Measurements from ENCODE around the gene FAM120B. TPM values are rescaled to one million over a fixed set of nuclear protein-coding genes. Genes with fewer than 3 reads are reported as not detected.
"Not testable (repeated sequence)": the region's sequence is repeated elsewhere in the genome, so short reads cannot be mapped to it uniquely, and the experiment has no call there.

The FAM120B gene
- total and polyA plus RNA-seq, 5 experiments from 2014 or later, result 16.4 to 52.4 (median 34.7) TPM

DNA sequence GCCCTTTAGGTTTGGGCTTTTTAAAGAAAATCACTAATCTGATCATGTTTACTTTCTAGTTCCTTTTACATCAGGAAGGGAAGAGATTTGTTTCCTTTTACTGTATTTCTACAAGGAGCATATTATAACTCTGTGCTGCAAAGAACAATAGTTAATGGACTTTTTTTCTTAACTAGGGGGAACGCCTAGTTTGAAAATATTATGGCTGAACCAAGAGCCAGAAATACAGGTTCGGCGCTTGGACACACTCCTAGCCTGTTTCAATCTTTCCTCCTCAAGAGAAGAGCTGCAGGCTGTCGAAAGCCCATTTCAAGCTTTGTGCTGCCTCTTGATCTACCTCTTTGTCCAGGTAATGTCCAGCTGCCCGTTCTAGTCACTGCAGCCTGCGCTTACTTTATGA is 41.4 kb downstream of the FAM120B start:
- Mint-ChIP-seq H3K27me3 (no peaks in the 10 kb centered on the region), H3K27ac (no peak overlapping the region), H3K4me3 (no peak overlapping the region), H3K9me3 (peaks cover 0 to 16% (median 9%) of the 10 kb centered on the region in 9 donors), H3K4me1 (peaks cover 14 to 19% (median 17%) of the 10 kb centered on the region in 4 donors), H3K36me3 (peaks cover 20 to 83% (median 49%) of the 10 kb centered on the region in 3 donors)
- DNase-seq, result no peak
- no peak for ATAC-seq
- POLR2A ChIA-PET, result interaction anchor here (0.5 kb wide), 1 partner anchor 9 kb away, joined by 4 read pairs; no protein-coding TSS in a partner anchor

DNA sequence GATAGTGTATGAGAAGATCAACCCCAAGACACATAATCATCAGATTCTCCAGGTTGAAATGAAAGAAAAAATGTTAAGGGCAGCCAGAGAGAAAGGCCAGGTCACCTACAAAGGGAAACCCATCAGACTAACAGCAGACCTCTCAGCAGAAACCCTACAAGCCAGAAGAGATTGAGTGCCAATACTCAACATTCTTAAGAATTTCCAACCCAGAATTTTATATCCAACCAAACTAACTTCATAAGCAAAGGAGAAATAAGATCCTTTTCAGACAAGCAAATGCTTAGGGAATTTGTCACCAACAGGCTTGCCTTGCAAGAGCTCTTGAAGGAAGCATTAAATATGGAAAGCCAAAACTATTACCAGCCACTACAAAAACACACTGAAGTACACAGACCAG is 44.9 kb downstream of the FAM120B start:
- ATAC-seq, H3K27me3 Mint-ChIP-seq, H3K4me3 Mint-ChIP-seq, DNase-seq, POLR2A ChIA-PET, H3K4me1 Mint-ChIP-seq: not testable (repeated sequence)
- peaks cover 0 to 19% (median 10%) of the 10 kb centered on the region in 9 donors for H3K9me3 Mint-ChIP-seq
- peak overlapping the region in 2 of 10 donors; percentile 18 to 63 for H3K27ac Mint-ChIP-seq
- peaks cover 20 to 79% (median 52%) of the 10 kb centered on the region in 3 donors for H3K36me3 Mint-ChIP-seq

GRCh38 chr6:170355190-170355589 is 48.6 kb downstream of the FAM120B start:
- H3K27me3 Mint-ChIP-seq, ATAC-seq, POLR2A ChIA-PET, H3K27ac Mint-ChIP-seq, DNase-seq, H3K4me3 Mint-ChIP-seq: not testable (repeated sequence)
- H3K9me3 Mint-ChIP-seq, result peaks cover 0 to 19% (median 10%) of the 10 kb centered on the region in 9 donors
- peaks cover 2 to 12% (median 5%) of the 10 kb centered on the region in 4 donors for H3K4me1 Mint-ChIP-seq
- peaks cover 7 to 77% (median 39%) of the 10 kb centered on the region in 3 donors for H3K36me3 Mint-ChIP-seq

DNA sequence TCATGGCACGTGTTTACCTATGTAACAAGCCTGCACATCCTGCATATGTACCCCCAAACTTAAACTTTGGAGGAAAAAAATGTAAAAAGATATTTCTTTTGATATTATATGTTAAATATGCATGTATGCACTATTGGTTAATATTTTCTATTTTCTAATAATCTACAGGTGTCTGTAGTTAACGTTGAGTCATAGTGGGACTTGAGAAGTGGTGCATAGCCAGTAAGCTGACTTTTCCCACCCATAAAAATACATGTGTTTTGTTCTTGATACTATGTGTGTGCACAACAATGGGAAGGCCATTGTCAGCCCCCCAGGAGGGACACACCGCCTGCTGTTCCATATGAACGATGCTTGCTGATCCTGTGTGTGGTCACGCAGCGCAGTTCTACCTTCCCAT is 49.1 kb downstream of the FAM120B start:
- H3K4me1 Mint-ChIP-seq, result peaks cover 2 to 12% (median 5%) of the 10 kb centered on the region in 4 donors
- ATAC-seq, result no peak
- no peak overlapping the region for H3K4me3 Mint-ChIP-seq
- H3K27me3 Mint-ChIP-seq, result no peaks in the 10 kb centered on the region
- peak overlapping the region in 3 of 10 donors; percentile 35 to 81 (median 44) for H3K27ac Mint-ChIP-seq
- peaks cover 7 to 77% (median 35%) of the 10 kb centered on the region in 3 donors for H3K36me3 Mint-ChIP-seq
- no peak for DNase-seq
- peaks cover 0 to 19% (median 9%) of the 10 kb centered on the region in 9 donors for H3K9me3 Mint-ChIP-seq
- POLR2A ChIA-PET, result no interaction called here

GRCh38 chr6:170357812-170358211 is 51.3 kb downstream of the FAM120B start:
- peak overlapping the region in 1 of 10 donors; percentile 20 for H3K4me3 Mint-ChIP-seq
- ATAC-seq (no peak), DNase-seq (no peak)
- H3K27me3 Mint-ChIP-seq, result no peaks in the 10 kb centered on the region
- H3K4me1 Mint-ChIP-seq, result peaks cover 0 to 6% (median 2%) of the 10 kb centered on the region in 4 donors
- H3K9me3 Mint-ChIP-seq, result peaks cover 0 to 9% (median 0%) of the 10 kb centered on the region in 9 donors
- H3K27ac Mint-ChIP-seq, result peak overlapping the region in 1 of 10 donors; percentile 39
- POLR2A ChIA-PET, result no interaction called here
- H3K36me3 Mint-ChIP-seq, result peaks cover 0 to 81% (median 13%) of the 10 kb centered on the region in 3 donors

- POLR2A ChIA-PET, result no interaction called here
- Mint-ChIP-seq H3K9me3 (peaks cover 0 to 5% (median 0%) of the 10 kb centered on the region in 9 donors), H3K27ac (no peak overlapping the region), H3K4me3 (no peak overlapping the region), H3K36me3 (peaks cover 0 to 82% (median 10%) of the 10 kb centered on the region in 3 donors), H3K4me1 (peaks cover 2 to 6% (median 2%) of the 10 kb centered on the region in 4 donors), H3K27me3 (no peaks in the 10 kb centered on the region)
- no peak for ATAC-seq
- no peak for DNase-seq
Measured at GRCh38 chr6:170358496-170358895, 51.9 kb downstream of the FAM120B start.

DNA sequence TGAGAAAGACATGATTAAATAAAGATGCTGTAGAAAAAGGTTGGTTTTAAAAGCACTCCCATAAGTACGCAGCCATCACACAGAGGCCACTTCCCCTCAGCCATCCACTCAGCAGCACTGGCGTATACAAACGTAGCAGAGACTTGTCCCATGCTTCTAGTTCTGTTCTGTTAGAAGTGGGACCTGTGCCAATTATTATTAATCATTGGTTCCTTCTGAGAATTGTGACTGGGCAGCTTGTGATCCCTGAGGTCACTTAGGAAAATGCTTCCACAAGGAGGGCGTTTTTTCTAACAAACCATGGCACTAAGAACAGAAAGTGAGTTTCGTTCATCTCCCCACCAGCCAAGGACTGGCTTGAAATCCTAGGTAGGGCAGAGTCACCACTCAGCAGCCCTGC is 53.9 kb downstream of the FAM120B start:
- H3K27ac Mint-ChIP-seq, result no peak overlapping the region
- POLR2A ChIA-PET, result no interaction called here
- DNase-seq (no peak), ATAC-seq (no peak)
- no peaks in the 10 kb centered on the region for H3K9me3 Mint-ChIP-seq
- H3K27me3 Mint-ChIP-seq, result no peaks in the 10 kb centered on the region
- H3K36me3 Mint-ChIP-seq, result peaks cover 0 to 84% (median 2%) of the 10 kb centered on the region in 3 donors
- H3K4me1 Mint-ChIP-seq, result peaks cover 0 to 7% (median 4%) of the 10 kb centered on the region in 4 donors
- H3K4me3 Mint-ChIP-seq, result no peak overlapping the region

- H3K4me3 Mint-ChIP-seq, result no peak overlapping the region
- no peaks in the 10 kb centered on the region for H3K27me3 Mint-ChIP-seq
- H3K27ac Mint-ChIP-seq, result no peak overlapping the region
- DNase-seq (no peak), ATAC-seq (no peak)
- H3K36me3 Mint-ChIP-seq, result peaks cover 0 to 87% (median 2%) of the 10 kb centered on the region in 3 donors
- peaks cover 0 to 13% (median 8%) of the 10 kb centered on the region in 4 donors for H3K4me1 Mint-ChIP-seq
- POLR2A ChIA-PET, result no interaction called here
- no peaks in the 10 kb centered on the region for H3K9me3 Mint-ChIP-seq
Measured at GRCh38 chr6:170361335-170361734, 54.8 kb downstream of the FAM120B start.

- Mint-ChIP-seq H3K9me3 (no peaks in the 10 kb centered on the region), H3K27me3 (no peaks in the 10 kb centered on the region), H3K36me3 (peaks cover 0 to 90% (median 2%) of the 10 kb centered on the region in 3 donors), H3K4me3 (no peak overlapping the region), H3K27ac (peak overlapping the region in 1 of 10 donors; percentile 63), H3K4me1 (peaks cover 0 to 13% (median 8%) of the 10 kb centered on the region in 4 donors)
- POLR2A ChIA-PET, result no interaction called here
- no peak for ATAC-seq
- DNase-seq, result no peak
Measured at GRCh38 chr6:170362121-170362520, 55.6 kb downstream of the FAM120B start.

- ATAC-seq (no peak), DNase-seq (no peak)
- H3K9me3 Mint-ChIP-seq, result no peaks in the 10 kb centered on the region
- H3K4me3 Mint-ChIP-seq, result no peak overlapping the region
- POLR2A ChIA-PET, result no interaction called here
- H3K27me3 Mint-ChIP-seq, result no peaks in the 10 kb centered on the region
- H3K4me1 Mint-ChIP-seq, result peaks cover 4 to 10% (median 6%) of the 10 kb centered on the region in 4 donors
- peak overlapping the region in 2 of 10 donors; percentile 9 to 63 for H3K27ac Mint-ChIP-seq
- H3K36me3 Mint-ChIP-seq, result peaks cover 0 to 89% (median 2%) of the 10 kb centered on the region in 3 donors
Measured at GRCh38 chr6:170363255-170363654, 56.7 kb downstream of the FAM120B start.

- H3K4me1 Mint-ChIP-seq, result peaks cover 4 to 14% (median 7%) of the 10 kb centered on the region in 4 donors
- DNase-seq (no peak), ATAC-seq (no peak)
- no peaks in the 10 kb centered on the region for H3K27me3 Mint-ChIP-seq
- H3K9me3 Mint-ChIP-seq, result no peaks in the 10 kb centered on the region
- peaks cover 0 to 90% (median 5%) of the 10 kb centered on the region in 3 donors for H3K36me3 Mint-ChIP-seq
- POLR2A ChIA-PET, result no interaction called here
- H3K27ac Mint-ChIP-seq, result peak overlapping the region in 3 of 10 donors; percentile 34 to 67 (median 45)
- H3K4me3 Mint-ChIP-seq, result no peak overlapping the region
Measured at GRCh38 chr6:170365121-170365520, 58.6 kb downstream of the FAM120B start.

- ATAC-seq, result no peak
- Mint-ChIP-seq H3K9me3 (no peaks in the 10 kb centered on the region), H3K27ac (no peak overlapping the region), H3K4me3 (no peak overlapping the region), H3K27me3 (no peaks in the 10 kb centered on the region), H3K4me1 (peaks cover 4 to 14% (median 7%) of the 10 kb centered on the region in 4 donors), H3K36me3 (peaks cover 0 to 91% (median 6%) of the 10 kb centered on the region in 3 donors)
- DNase-seq, result no peak
- POLR2A ChIA-PET, result no interaction called here
Measured at GRCh38 chr6:170365593-170365992, 59.0 kb downstream of the FAM120B start.

- no peak overlapping the region for H3K4me3 Mint-ChIP-seq
- H3K4me1 Mint-ChIP-seq, result peaks cover 8 to 14% (median 9%) of the 10 kb centered on the region in 4 donors
- POLR2A ChIA-PET, result interaction anchor here (0.5 kb wide), 1 partner anchor 104 kb away, joined by 3 read pairs; no protein-coding TSS in a partner anchor
- no peaks in the 10 kb centered on the region for H3K9me3 Mint-ChIP-seq
- no peaks in the 10 kb centered on the region for H3K27me3 Mint-ChIP-seq
- H3K36me3 Mint-ChIP-seq, result peaks cover 0 to 93% (median 7%) of the 10 kb centered on the region in 3 donors
- peak overlapping the region in 6 of 10 donors; percentile 54 to 89 (median 77) for H3K27ac Mint-ChIP-seq
- no peak for ATAC-seq
- no peak for DNase-seq
Measured at GRCh38 chr6:170366248-170366960, 59.8 kb downstream of the FAM120B start.

Measured in naive thymus-derived CD8-positive, alpha-beta T cell (primary cell).